Measurements from ENCODE around the gene WDPCP. TPM values are rescaled to one million over a fixed set of nuclear protein-coding genes. Genes with fewer than 3 reads are reported as not detected.

Gene WDPCP
- total RNA-seq, 2 experiments from 2014 or later: 14.8 to 29.3 TPM

DNA sequence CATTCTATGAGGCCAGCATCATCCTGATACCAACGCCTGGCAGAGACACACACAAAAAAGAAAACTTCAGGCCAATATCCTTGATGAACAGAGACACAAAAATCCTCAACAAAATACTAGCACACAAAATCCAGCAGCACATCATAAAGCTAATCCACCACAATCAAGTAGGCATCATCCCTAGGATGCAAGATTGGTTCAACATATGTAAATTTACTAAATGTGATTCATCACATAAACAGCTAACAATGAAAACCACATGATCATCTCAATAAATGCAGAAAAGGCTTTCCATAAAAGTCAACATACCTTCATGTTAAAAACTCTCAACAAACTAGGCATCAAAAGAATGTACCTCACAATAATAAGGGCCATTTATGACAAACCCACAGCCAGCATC, 65.3 kb downstream of the WDPCP start:
- intact Hi-C loops (cut with micrococcal nuclease; ENCODE audit: unreplicated experiment): no loop called here
- CTCF ChIA-PET (ENCODE audit: unreplicated experiment): no interaction called here
- H3K79me2 ChIP-seq (ENCODE audit: insufficient read depth, low read depth, low read length): no peaks in the 10 kb centered on the region
- no peak overlapping the region for H2AFZ ChIP-seq (ENCODE audit: low read length)
- DNase-seq (ENCODE audit: low spot score): no peak
- TF ChIP-seq CTCF (conservative IDR thresholded peaks at IDR 0.05; ENCODE audit: low read length) (no peak), EZH2phosphoT487 (IDR thresholded peaks at IDR 0.05; ENCODE audit: borderline replicate concordance, low read depth, low read length) (no peak)
- no peaks in the 10 kb centered on the region for H4K20me1 ChIP-seq (ENCODE audit: insufficient read depth, low read length)
- no peak overlapping the region for H3K4me3 ChIP-seq (ENCODE audit: low read depth, low read length, poor library complexity, severe bottlenecking)
- H3K9me3 ChIP-seq (ENCODE audit: low read length): peaks cover 6% of the 10 kb centered on the region; the same call in 1 of the 2 replicates
- no peaks in the 10 kb centered on the region for H3K9me2 ChIP-seq (ENCODE audit: insufficient read depth, low read length)
- no peak overlapping the region for H3K4me2 ChIP-seq (ENCODE audit: low read length)
- H3K36me3 ChIP-seq (ENCODE audit: insufficient read depth, low read length): no peaks in the 10 kb centered on the region
- H3K4me1 ChIP-seq (ENCODE audit: insufficient read depth, low read length, poor library complexity, severe bottlenecking): no peaks in the 10 kb centered on the region
- no TSS peak for BruUV-seq (replicated peaks)
- no peak overlapping the region for H3K27ac ChIP-seq (ENCODE audit: low read depth, low read length, poor library complexity, severe bottlenecking)
- POLR2A ChIA-PET: interaction anchor here (0.6 kb wide), 1 partner anchor 547 kb away, joined by 3 read pairs; no protein-coding TSS in a partner anchor

- H3K27ac ChIP-seq (ENCODE audit: low read depth, low read length, poor library complexity, severe bottlenecking): no peak overlapping the region
- CTCF ChIA-PET (ENCODE audit: unreplicated experiment): no interaction called here
- no peak overlapping the region for H2AFZ ChIP-seq (ENCODE audit: low read length)
- no TSS peak for BruUV-seq (replicated peaks)
- H3K79me2 ChIP-seq (ENCODE audit: insufficient read depth, low read depth, low read length): no peaks in the 10 kb centered on the region
- H3K9me3 ChIP-seq (ENCODE audit: low read length): peaks cover 6% of the 10 kb centered on the region; the same call in 1 of the 2 replicates
- TF ChIP-seq EZH2phosphoT487 (IDR thresholded peaks at IDR 0.05; ENCODE audit: borderline replicate concordance, low read depth, low read length): no peak
- no peak for TF ChIP-seq CTCF (conservative IDR thresholded peaks at IDR 0.05; ENCODE audit: low read length)
- no peak overlapping the region for H3K4me3 ChIP-seq (ENCODE audit: low read depth, low read length, poor library complexity, severe bottlenecking)
- H3K9me2 ChIP-seq (ENCODE audit: insufficient read depth, low read length): no peaks in the 10 kb centered on the region
- intact Hi-C loops (cut with micrococcal nuclease; ENCODE audit: unreplicated experiment): no loop called here
- H3K36me3 ChIP-seq (ENCODE audit: insufficient read depth, low read length): no peaks in the 10 kb centered on the region
- POLR2A ChIA-PET: interaction anchor here (0.6 to 0.7 kb wide), 2 partner anchors 293 to 728 kb away, joined by 3 read pairs; no protein-coding TSS in a partner anchor
- no peak for DNase-seq (ENCODE audit: low spot score)
- no peaks in the 10 kb centered on the region for H3K4me1 ChIP-seq (ENCODE audit: insufficient read depth, low read length, poor library complexity, severe bottlenecking)
- H3K4me2 ChIP-seq (ENCODE audit: low read length): no peak overlapping the region
- no peaks in the 10 kb centered on the region for H4K20me1 ChIP-seq (ENCODE audit: insufficient read depth, low read length)
Observed at GRCh38 chr2:63520793-63521192, 67.5 kb downstream of the WDPCP start.

- ChIA-PET POLR2A (interaction anchor here (0.5 kb wide), 1 partner anchor 20 kb away, joined by 5 read pairs; no protein-coding TSS in a partner anchor), CTCF (ENCODE audit: unreplicated experiment) (no interaction called here)
- no peak for TF ChIP-seq EZH2phosphoT487 (IDR thresholded peaks at IDR 0.05; ENCODE audit: borderline replicate concordance, low read depth, low read length)
- no peak for TF ChIP-seq CTCF (conservative IDR thresholded peaks at IDR 0.05; ENCODE audit: low read length)
- BruUV-seq (replicated peaks): no TSS peak
- no peaks in the 10 kb centered on the region for H3K36me3 ChIP-seq (ENCODE audit: insufficient read depth, low read length)
- no peak for DNase-seq (ENCODE audit: low spot score)
- intact Hi-C loops (cut with micrococcal nuclease; ENCODE audit: unreplicated experiment): no loop called here
- H3K4me3 ChIP-seq (ENCODE audit: low read depth, low read length, poor library complexity, severe bottlenecking): no peak overlapping the region
- H4K20me1 ChIP-seq (ENCODE audit: insufficient read depth, low read length): no peaks in the 10 kb centered on the region
- no peak overlapping the region for H3K4me2 ChIP-seq (ENCODE audit: low read length)
- H2AFZ ChIP-seq (ENCODE audit: low read length): no peak overlapping the region
- H3K9me2 ChIP-seq (ENCODE audit: insufficient read depth, low read length): no peaks in the 10 kb centered on the region
- H3K27ac ChIP-seq (ENCODE audit: low read depth, low read length, poor library complexity, severe bottlenecking): no peak overlapping the region
- no peaks in the 10 kb centered on the region for H3K79me2 ChIP-seq (ENCODE audit: insufficient read depth, low read depth, low read length)
- no peaks in the 10 kb centered on the region for H3K4me1 ChIP-seq (ENCODE audit: insufficient read depth, low read length, poor library complexity, severe bottlenecking)
- H3K9me3 ChIP-seq (ENCODE audit: low read length): no peaks in the 10 kb centered on the region
Observed at GRCh38 chr2:63514781-63515180, 73.5 kb downstream of the WDPCP start.

Measured in OCI-LY7 (cell line).